Caco-2 (cell line): ENCODE measurements around the gene SKP1. TPM values are rescaled to one million over a fixed set of nuclear protein-coding genes. Genes with fewer than 3 reads are reported as not detected.

Experiments
- BruUV-seq: library from RNA; stranded (reverse); fragments of 400-500 nt; replicated peaks from 2 replicates; lab custom pipeline; 2021; lab: Mats Ljungman, UMichigan
- CTCF ChIA-PET: fragments of 300-600 bp; sonication (Branson Sonifier 250); formaldehyde crosslinking; loops from one replicate; lab custom pipeline; 2022; ENCODE audit warnings: antibody characterized with exemption; lab: Charles Lee
- POLR2A ChIA-PET: fragments of 300-600 bp; sonication (Branson Sonifier 250); formaldehyde crosslinking; loops from one replicate; lab custom pipeline; 2022; ENCODE audit warnings: antibody characterized with exemption; lab: Charles Lee
- DNase-seq, 2 experiments: peaks; one replicate each; pipeline versions ENCODE4 v3.0.0 to v3.0.0-alpha.2; 2020 to 2022
- H3K27me3 ChIP-seq: replicated peaks from 2 replicates; pipeline ENCODE4 v1.6.0; 2011; ENCODE audit warnings: low read length; ENCODE audit not compliant: control insufficient read depth, insufficient read depth
- H3K36me3 ChIP-seq: 2 replicates; pipeline ENCODE4 v1.5.1; 2011; ENCODE audit warnings: low read length; ENCODE audit not compliant: control insufficient read depth, insufficient read depth
- H3K4me1 ChIP-seq: fragments of 250-450 bp; sonication (Bioruptor Pico); 2 replicates; pipeline ENCODE4 v1.5.1; 2020; ENCODE audit warnings: mild to moderate bottlenecking
- H3K4me3 ChIP-seq: 2 replicates; pipeline ENCODE4 v1.5.1; 2011; ENCODE audit warnings: low read depth, mild to moderate bottlenecking, control low read depth, low read length
- H3K9me3 ChIP-seq: fragments of 250-450 bp; sonication (Bioruptor Pico); 2 replicates; pipeline ENCODE4 v1.5.1; 2020; ENCODE audit warnings: mild to moderate bottlenecking, moderate library complexity
- H3K27ac Mint-ChIP-seq: one replicate; pipeline ENCODE4 v1.8.0; 2022; ENCODE audit warnings: mixed read lengths; ENCODE audit not compliant: unreplicated experiment
- H3K27me3 Mint-ChIP-seq: one replicate; pipeline ENCODE4 v1.8.0; 2022; ENCODE audit warnings: mixed read lengths; ENCODE audit not compliant: insufficient read depth, unreplicated experiment
- H3K36me3 Mint-ChIP-seq: one replicate; pipeline ENCODE4 v1.8.0; 2022; ENCODE audit warnings: mild to moderate bottlenecking, mixed read lengths; ENCODE audit not compliant: insufficient read depth, unreplicated experiment
- H3K4me1 Mint-ChIP-seq: one replicate; pipeline ENCODE4 v1.8.0; 2022; ENCODE audit warnings: low read depth, mixed read lengths; ENCODE audit not compliant: unreplicated experiment
- H3K4me3 Mint-ChIP-seq: one replicate; pipeline ENCODE4 v1.8.0; 2022; ENCODE audit warnings: mild to moderate bottlenecking, moderate library complexity, mixed read lengths; ENCODE audit not compliant: unreplicated experiment
- H3K9me3 Mint-ChIP-seq: one replicate; pipeline ENCODE4 v1.8.0; 2022; ENCODE audit warnings: mixed read lengths; ENCODE audit not compliant: unreplicated experiment
- CTCF ChIP-seq, 2 experiments: fragments of 200-600 bp in 1 of 2; IDR thresholded peaks; 1 replicate in 1 of 2; 2 replicates in 1 of 2; pipeline versions ENCODE4 v1.5.1 to v1.8.0; 2011 to 2022; ENCODE audit warnings: antibody characterized with exemption in 1 of 2, control low read depth in 1 of 2, inconsistent platforms in 1 of 2, low read depth in 1 of 2, low read length in 1 of 2, mild to moderate bottlenecking in 1 of 2, moderate library complexity in 1 of 2; ENCODE audit not compliant: insufficient read depth in 1 of 2, severe bottlenecking in 1 of 2, unreplicated experiment in 1 of 2
- intact Hi-C: fragments of 100-400 bp; cut with micrococcal nuclease; formaldehyde crosslinking; loops from one replicate; pipeline ENCODE4 v1.10.0; 2022; ENCODE audit not compliant: unreplicated experiment
- total RNA-seq: library from RNA; stranded (reverse); gene quantifications from 2 replicates; pipeline ENCODE4 v1.2.3, GENCODE V29; 2022

SKP1 gene
- total RNA-seq, 1 experiment from 2014 or later, result 365 TPM

- ChIA-PET CTCF (interaction anchor here (1.2 kb wide), 1 partner anchor 136 kb away, joined by 3 read pairs; no protein-coding TSS in a partner anchor), POLR2A (interaction anchor here (0.8 to 3.4 kb wide), 3 partner anchors 8 to 104 kb away, joined by 3 to 32 read pairs (median 5); partner anchors contain the start of gene PPP2CA)
- H3K27ac Mint-ChIP-seq, result peak overlapping the region; percentile 98
- BruUV-seq, result no TSS peak
- no peaks in the 10 kb centered on the region for H3K9me3 Mint-ChIP-seq
- H3K27me3 Mint-ChIP-seq, result no peaks in the 10 kb centered on the region
- peaks cover 8% of the 10 kb centered on the region for H3K4me1 Mint-ChIP-seq
- H3K4me3 Mint-ChIP-seq, result peak overlapping the region; percentile 93
- H3K36me3 ChIP-seq, result peaks cover 2% of the 10 kb centered on the region; the same call in 1 of the 2 replicates
- no peak for TF ChIP-seq CTCF (IDR thresholded peaks at IDR 0.05; ENCODE audit: insufficient read depth in 1 of 2, low read depth in 1 of 2, low read length in 1 of 2, severe bottlenecking in 1 of 2, unreplicated experiment in 1 of 2)
- H3K4me3 ChIP-seq, result peak overlapping the region; percentile 97
- H3K27me3 ChIP-seq, result no peaks in the 10 kb centered on the region
- H3K4me1 ChIP-seq, result peaks cover 8% of the 10 kb centered on the region; the same call in 1 of the 2 replicates
- no peak for DNase-seq
- H3K36me3 Mint-ChIP-seq, result peaks cover 66% of the 10 kb centered on the region
- no peaks in the 10 kb centered on the region for H3K9me3 ChIP-seq
- intact Hi-C loops, result loop anchor here (10.0 kb wide), 1 partner anchor 560 kb away; the partner anchor contains the start of gene CAMLG
These were observed 1.6 kb downstream of the SKP1 start for GRCh38 chr5:134174841-134175839.

GRCh38 chr5:134171972-134172371, 4.8 kb downstream of the SKP1 start:
- TF ChIP-seq CTCF (IDR thresholded peaks at IDR 0.05; ENCODE audit: insufficient read depth in 1 of 2, low read depth in 1 of 2, low read length in 1 of 2, severe bottlenecking in 1 of 2, unreplicated experiment in 1 of 2), result no peak
- POLR2A ChIA-PET, result no interaction called here
- no TSS peak for BruUV-seq

GRCh38 chr5:134162592-134162991, 14.2 kb downstream of the SKP1 start:
- Mint-ChIP-seq H3K4me3 (no peak overlapping the region), H3K4me1 (peaks cover 12% of the 10 kb centered on the region), H3K36me3 (peaks cover 90% of the 10 kb centered on the region), H3K27ac (no peak overlapping the region), H3K9me3 (peaks cover 16% of the 10 kb centered on the region), H3K27me3 (no peaks in the 10 kb centered on the region)
- Histone ChIP-seq H3K36me3 (peaks cover 4% of the 10 kb centered on the region; the same call in 1 of the 2 replicates), H3K4me1 (no peaks in the 10 kb centered on the region), H3K27me3 (no peaks in the 10 kb centered on the region), H3K9me3 (no peaks in the 10 kb centered on the region; the same call in 1 of the 2 replicates), H3K4me3 (no peak overlapping the region)
- BruUV-seq, result no TSS peak
- no peak for DNase-seq
- intact Hi-C loops, result no loop called here
- CTCF ChIA-PET, result no interaction called here
- no peak for TF ChIP-seq CTCF (IDR thresholded peaks at IDR 0.05; ENCODE audit: insufficient read depth in 1 of 2, low read depth in 1 of 2, low read length in 1 of 2, severe bottlenecking in 1 of 2, unreplicated experiment in 1 of 2)
- POLR2A ChIA-PET, result no interaction called here

More at GRCh38 chr5:134171972-134172371, 4.8 kb downstream of the SKP1 start:
- intact Hi-C loops, result loop anchor here (10.0 kb wide), 1 partner anchor 563 kb away; the partner anchor contains the start of gene CAMLG
- Histone ChIP-seq H3K4me1 (peaks cover 8% of the 10 kb centered on the region; the same call in 1 of the 2 replicates), H3K27me3 (no peaks in the 10 kb centered on the region), H3K4me3 (no peak overlapping the region), H3K9me3 (no peaks in the 10 kb centered on the region), H3K36me3 (peaks cover 2% of the 10 kb centered on the region; the same call in 1 of the 2 replicates)
- H3K9me3 Mint-ChIP-seq, result no peaks in the 10 kb centered on the region
- H3K4me3 Mint-ChIP-seq, result no peak overlapping the region
- peaks cover 86% of the 10 kb centered on the region for H3K36me3 Mint-ChIP-seq
- H3K27me3 Mint-ChIP-seq, result no peaks in the 10 kb centered on the region
- CTCF ChIA-PET, result no interaction called here
- no peak overlapping the region for H3K27ac Mint-ChIP-seq
- peaks cover 8% of the 10 kb centered on the region for H3K4me1 Mint-ChIP-seq
- no peak for DNase-seq
